Activated CD8-positive, alpha-beta memory T cell treated with anti-CD3 and anti-CD28 coated beads for 24 hours (primary cell): ENCODE measurements around the gene SPAM1.
"Not testable (repeated sequence)": the region's sequence is repeated elsewhere in the genome, so short reads cannot be mapped to it uniquely, and the experiment has no call there.

ENCODE experiments used
- DNase-seq: peaks from one replicate; pipeline ENCODE4 v3.0.0-alpha.2; 2020

SPAM1 gene

GRCh38 chr7:123961771-123962170 is 36.7 kb downstream of the SPAM1 start:
- no peak for DNase-seq

GRCh38 chr7:123966936-123967335 is 41.9 kb downstream of the SPAM1 start:
- DNase-seq = no peak

- no peak for DNase-seq
These were observed 47.0 kb downstream of the SPAM1 start for GRCh38 chr7:123972045-123972444.

GRCh38 chr7:123972831-123973230 is 47.8 kb downstream of the SPAM1 start:
- no peak for DNase-seq

- DNase-seq = no peak
These were observed 49.4 kb downstream of the SPAM1 start for GRCh38 chr7:123974326-123974908.

GRCh38 chr7:123975084-123975483 is 50.0 kb downstream of the SPAM1 start:
- no peak for DNase-seq

GRCh38 chr7:123977081-123977480 is 52.0 kb downstream of the SPAM1 start:
- DNase-seq = no peak

- DNase-seq = no peak
These were observed 54.8 kb downstream of the SPAM1 start for GRCh38 chr7:123979876-123980275.

GRCh38 chr7:123987445-123987844 is 62.4 kb downstream of the SPAM1 start:
- DNase-seq = no peak

- no peak for DNase-seq
These were observed 68.0 kb downstream of the SPAM1 start for GRCh38 chr7:123992913-123993518.

- DNase-seq = no peak
These were observed 69.0 kb downstream of the SPAM1 start for GRCh38 chr7:123993996-123994395.

GRCh38 chr7:123994449-123994848 is 69.4 kb downstream of the SPAM1 start:
- DNase-seq = no peak

- DNase-seq = no peak
These were observed 70.7 kb downstream of the SPAM1 start for GRCh38 chr7:123995617-123996326.

GRCh38 chr7:123996327-123996625 is 71.2 kb downstream of the SPAM1 start:
- DNase-seq = no peak

GRCh38 chr7:123998921-123999320 is 73.9 kb downstream of the SPAM1 start:
- DNase-seq = no peak

GRCh38 chr7:123999703-124000102 is 74.7 kb downstream of the SPAM1 start:
- DNase-seq = no peak

GRCh38 chr7:124008296-124008695 is 83.3 kb downstream of the SPAM1 start:
- DNase-seq = not testable (repeated sequence)

GRCh38 chr7:124009321-124009720 is 84.3 kb downstream of the SPAM1 start:
- DNase-seq = no peak
